Measurements from ENCODE around the gene USP50. TPM values are rescaled to one million over a fixed set of nuclear protein-coding genes. Genes with fewer than 3 reads are reported as not detected.
A peak's percentile ranks its signal among the peaks of the same experiment; 100 is the strongest.

The USP50 gene
- total and polyA plus RNA-seq, 8 donors: 0.32 to 0.35 TPM; not detected in 6

- Histone ChIP-seq H3K4me1 (peaks cover 6 to 11% (median 7%) of the 10 kb centered on the region in 3 donors), H3K9me3 (no peaks in the 10 kb centered on the region), H3K27ac (no peak overlapping the region), H3K36me3 (peaks cover 0 to 13% (median 4%) of the 10 kb centered on the region in 3 donors), H3K27me3 (no peaks in the 10 kb centered on the region), H3K4me3 (no peak overlapping the region)
- WGBS, 2 donors: 20 to 29% methylated on average over 2 of the region's 2 CpGs
- peak; percentile 20 to 62 (median 54) for ATAC-seq
- TF ChIP-seq CTCF (IDR thresholded peaks at IDR 0.05): no peak
- FAIRE-seq: no peak
- DNase-seq: no peak
- intact Hi-C loops (cut with DNase I): no loop called here
These were observed 82.8 kb downstream of the USP50 start for GRCh38 chr15:50463423-50464358.

- no peaks in the 10 kb centered on the region for H3K9me3 ChIP-seq
- ATAC-seq: no peak
- WGBS, 2 donors: 94 to 95% methylated on average over 7 of the region's 7 CpGs
- TF ChIP-seq CTCF (IDR thresholded peaks at IDR 0.05): no peak
- intact Hi-C loops (cut with DNase I): no loop called here
- H3K36me3 ChIP-seq: peaks cover 0 to 23% (median 4%) of the 10 kb centered on the region in 3 donors
- H3K27ac ChIP-seq: no peak overlapping the region
- FAIRE-seq: no peak
- H3K4me3 ChIP-seq: no peak overlapping the region
- peaks cover 3 to 4% (median 4%) of the 10 kb centered on the region in 3 donors for H3K4me1 ChIP-seq
- H3K27me3 ChIP-seq: no peaks in the 10 kb centered on the region
- DNase-seq: no peak
These were observed 87.9 kb downstream of the USP50 start for GRCh38 chr15:50458348-50459112.

- Histone ChIP-seq H3K4me3 (no peak overlapping the region), H3K27ac (no peak overlapping the region), H3K4me1 (no peaks in the 10 kb centered on the region), H3K9me3 (no peaks in the 10 kb centered on the region), H3K27me3 (no peaks in the 10 kb centered on the region), H3K36me3 (peaks cover 0 to 19% (median 0%) of the 10 kb centered on the region in 3 donors)
- TF ChIP-seq CTCF (IDR thresholded peaks at IDR 0.05): no peak
- DNase-seq: no peak
- intact Hi-C loops (cut with DNase I): no loop called here
- peak in 1 of 4 donors; percentile 25 for ATAC-seq
- no peak for FAIRE-seq
These were observed 93.5 kb downstream of the USP50 start for GRCh38 chr15:50452927-50453326.

Other genes with a start within 250 kb of the USP50 start
- gene GABPB1, start 191.5 kb downstream of the USP50 start, total RNA-seq: 1 to 10 TPM; 4.6 to 9.7 (median 5.4) TPM
- gene GABPB1, start 191.5 kb downstream of the USP50 start, polyA plus RNA-seq: 1 to 10 TPM; 2.9 to 4.9 TPM
- gene USP8, start 122.3 kb downstream of the USP50 start, total RNA-seq: 10 to 100 TPM; 21.6 to 36.4 (median 26.7) TPM
- 10 to 100 TPM; 11.1 to 18.4 TPM for gene USP8, start 122.3 kb downstream of the USP50 start, polyA plus RNA-seq
- gene TRPM7, start 140.1 kb upstream of the USP50 start, total RNA-seq: 10 to 100 TPM; 10.8 to 20.7 (median 14.4) TPM
- 1 to 10 TPM; 4.6 to 8.6 TPM for gene TRPM7, start 140.1 kb upstream of the USP50 start, polyA plus RNA-seq
- 10 to 100 TPM; 39.4 to 64.4 (median 45.2) TPM for gene SPPL2A, start 219.0 kb upstream of the USP50 start, total RNA-seq
- 10 to 100 TPM; 29.8 to 48.6 TPM for gene SPPL2A, start 219.0 kb upstream of the USP50 start, polyA plus RNA-seq

All from pancreas (tissue), 10 donors.